K562 (cell line): ENCODE results near the gene UTP4. TPM values are rescaled to one million over a fixed set of nuclear protein-coding genes. Genes with fewer than 3 reads are reported as not detected.

Source experiments
- ATAC-seq: fragments of 200-7000 bp; cut with Tn5 transposase; 3 replicates; pipeline ENCODE4 v1.9.1; 2020; ENCODE audit warnings: moderate library complexity
- BruUV-seq: library from RNA; stranded (reverse); fragments of 400-500 nt; replicated peaks from 2 replicates; lab custom pipeline; 2021; lab: Mats Ljungman, UMichigan
- CTCF ChIA-PET: fragments of 300-600 bp; formaldehyde crosslinking; extraction: SDS; loops from one replicate; lab custom pipeline; 2021; ENCODE audit warnings: low intra/inter-chr PET ratio; lab: Yijun Ruan, JAX
- POLR2A ChIA-PET: fragments of 300-600, 350-650 bp; sonication (Branson Sonifier 250); formaldehyde crosslinking; extraction: SDS; loops from one replicate; lab custom pipeline; 2021; ENCODE audit warnings: antibody characterized with exemption, inconsistent platforms; lab: Yijun Ruan, JAX
- DNase-seq, 4 experiments: peaks; one replicate each; pipeline versions ENCODE4 v3.0.0 to v3.0.0-alpha.2; 2011 to 2018; ENCODE audit warnings: low spot score in 3 of 4, mixed read lengths in 3 of 4; ENCODE audit errors: extremely low read depth in 1 of 4
- FAIRE-seq: peaks from 2 replicates; lab custom pipeline; 2011; peaks lifted over from hg19 to GRCh38; lab: Jason Lieb, UNC
- H2AFZ ChIP-seq: 2 replicates; pipeline ENCODE4 v1.6.0; 2011; ENCODE audit warnings: low read depth, low read length, control low read depth, inconsistent platforms
- H3K27ac ChIP-seq: fragments of 200-600 bp; 3 replicates; pipeline ENCODE4 v1.8.0; 2011; ENCODE audit warnings: low read depth, mild to moderate bottlenecking, control low read depth, inconsistent platforms, low read length, moderate library complexity, mixed read lengths; ENCODE audit errors: extremely low read depth
- H3K27me3 ChIP-seq, 2 experiments: fragments of 300-600 bp in 1 of 2; 2 replicates in 1 of 2; 3 replicates in 1 of 2; pipeline versions ENCODE4 v1.6.0 to v1.8.0; 2011; ENCODE audit warnings: inconsistent platforms in 2 of 2, low read length in 2 of 2, mild to moderate bottlenecking in 1 of 2, mixed read lengths in 1 of 2, moderate library complexity in 1 of 2; ENCODE audit not compliant: control insufficient read depth in 2 of 2, insufficient read depth in 2 of 2
- H3K36me3 ChIP-seq: fragments of 300-600 bp; 3 replicates; pipeline ENCODE4 v1.8.0; 2011; ENCODE audit warnings: mild to moderate bottlenecking, low read length, inconsistent platforms; ENCODE audit not compliant: control insufficient read depth, insufficient read depth
- H3K4me1 ChIP-seq, 2 experiments: fragments of 200-600 bp in 1 of 2; replicated peaks in 1 of 2; 2 replicates in 1 of 2; 3 replicates in 1 of 2; pipeline versions ENCODE4 v1.5.1 to v1.8.0; 2011; ENCODE audit warnings: inconsistent platforms in 2 of 2, low read length in 2 of 2, mild to moderate bottlenecking in 1 of 2, mixed read lengths in 1 of 2, moderate library complexity in 1 of 2; ENCODE audit not compliant: control insufficient read depth in 2 of 2, insufficient read depth in 2 of 2
- H3K4me2 ChIP-seq: 2 replicates; pipeline ENCODE4 v1.6.1; 2011; ENCODE audit warnings: low read length, control low read depth, inconsistent platforms, mixed read lengths; ENCODE audit not compliant: insufficient read depth
- H3K4me3 ChIP-seq: fragments of 200-600 bp; sonication (generic), shearing (Covaris generic); 2 replicates; pipeline ENCODE4 v1.5.1; 2016; ENCODE audit warnings: control low read depth, inconsistent platforms
- H3K79me2 ChIP-seq: fragments of 200-600 bp; 3 replicates; pipeline ENCODE4 v1.8.0; 2011; ENCODE audit warnings: low read length, inconsistent platforms; ENCODE audit not compliant: control insufficient read depth, insufficient read depth
- H3K9ac ChIP-seq, 2 experiments: 2 replicates each; pipeline versions ENCODE4 v1.6.0 to v1.6.1; 2011; ENCODE audit warnings: low read depth in 2 of 2, low read length in 2 of 2, control low read depth in 1 of 2, inconsistent platforms in 1 of 2, mild to moderate bottlenecking in 1 of 2, mixed read lengths in 1 of 2; ENCODE audit not compliant: insufficient read depth in 1 of 2
- H3K9me1 ChIP-seq: one replicate; pipeline ENCODE4 v1.6.0; 2011; ENCODE audit warnings: inconsistent platforms, mild to moderate bottlenecking, low read length, moderate library complexity; ENCODE audit not compliant: control insufficient read depth, insufficient read depth
- H3K9me3 ChIP-seq: replicated peaks from 2 replicates; pipeline ENCODE4 v1.5.1; 2011; ENCODE audit warnings: low read depth, low read length, inconsistent platforms; ENCODE audit not compliant: control insufficient read depth, insufficient read depth
- H4K20me1 ChIP-seq: replicated peaks from 2 replicates; pipeline ENCODE4 v1.6.1; 2011; ENCODE audit warnings: low read length, inconsistent platforms, mixed read lengths; ENCODE audit not compliant: control insufficient read depth, insufficient read depth
- MAFG ChIP-seq: fragments of 450-650 bp; conservative IDR thresholded peaks from 2 replicates; pipeline ENCODE4 v1.6.1; 2016; ENCODE audit warnings: missing genetic modification characterization, missing compliant biosample characterization
- PPARD ChIP-seq: fragments of 250-450 bp; sonication (Bioruptor Pico); IDR thresholded peaks from 2 replicates; pipeline ENCODE4 v1.8.0; 2022; ENCODE audit warnings: inconsistent platforms, mild to moderate bottlenecking, moderate library complexity
- RAD51 ChIP-seq: fragments of 450-650 bp; IDR thresholded peaks from 2 replicates; pipeline ENCODE4 v1.7.1; 2016; ENCODE audit warnings: low read depth, mild to moderate bottlenecking, borderline replicate concordance
- RBM25 ChIP-seq: fragments of 200-400 bp; formaldehyde crosslinking; IDR thresholded peaks from 2 replicates; pipeline ENCODE4 v1.6.1; 2018; ENCODE audit warnings: low read length, low read depth, moderate library complexity; ENCODE audit not compliant: severe bottlenecking
- SMAD1 ChIP-seq: fragments of 150-350 bp; IDR thresholded peaks from 2 replicates; pipeline ENCODE4 v1.6.1; 2014; ENCODE audit warnings: low read length, low read depth; ENCODE audit not compliant: partially characterized antibody
- ZNF263 ChIP-seq: sonication (generic); formaldehyde crosslinking; IDR thresholded peaks from 2 replicates; pipeline ENCODE4 v1.8.0; 2022; ENCODE audit warnings: mild to moderate bottlenecking, missing genetic modification reagents, borderline replicate concordance
- WGBS: fragments of 100-300 bp; shearing (Covaris generic); methylation state at CpG from one replicate; pipeline ENCODE4 v1.1.6; 2016; ENCODE audit warnings: low coverage, mixed read lengths; ENCODE audit not compliant: insufficient coverage; ENCODE audit errors: missing lambda C conversion rate; 5-methylcytosine and 5-hydroxymethylcytosine counted together
- in situ Hi-C: fragments of 300-500 bp; cut with MboI; formaldehyde crosslinking; loops from 4 replicates; pipeline ENCODE4 v1.15.0; 2018; ENCODE audit warnings: inconsistent platforms, mixed read lengths
- intact Hi-C: fragments of 100-400 bp; cut with micrococcal nuclease; formaldehyde crosslinking; loops from 2 replicates; pipeline ENCODE4 v1.14.2; 2022
- polyA plus RNA-seq, 8 experiments: library from polyadenylated mRNA; depleted of rRNA in 4 of 8; stranded (reverse) in 5 of 8; unstranded in 3 of 8; fragments of >200 nt; fragmentation: Nextera tagmentation in 2 of 8; fragmentation: Illumina TruSeq in 1 of 8; extraction: Ambion mirVana in 2 of 8; extraction: Trizol in 1 of 8; gene quantifications; 2 replicates each; pipeline versions ENCODE4 v1.2.1 to v1.2.3, GENCODE V29; 2011 to 2014; ENCODE audit warnings: inconsistent platforms in 1 of 8, missing spikeins in 1 of 8
- total RNA-seq, 7 experiments: library from RNA; depleted of rRNA in 6 of 7; stranded (reverse); fragments of >200 nt in 6 of 7; fragmentation: Illumina TruSeq in 2 of 7; extraction: Trizol in 2 of 7; gene quantifications; 2 replicates each; pipeline versions ENCODE4 v1.2.1 to v1.2.3, GENCODE V29; 2011 to 2021; ENCODE audit warnings: low replicate concordance in 1 of 7
- TF ChIP-seq, protein P1 (sequence below): IDR thresholded peaks from 3 replicates; pipeline ENCODE4 v1.6.1; 2011; ENCODE audit warnings: borderline replicate concordance, mild to moderate bottlenecking, moderate library complexity; ENCODE audit not compliant: insufficient read length; ENCODE audit errors: extremely low read depth
- TF ChIP-seq, protein P2 (sequence below): fragments of 250-450 bp; sonication (Bioruptor Pico); IDR thresholded peaks from 2 replicates; pipeline ENCODE4 v1.8.0; 2021; ENCODE audit warnings: mild to moderate bottlenecking, moderate library complexity
- TF ChIP-seq, protein P3 (sequence below): IDR thresholded peaks from 2 replicates; pipeline ENCODE4 v1.6.1; 2011; ENCODE audit not compliant: insufficient read length; ENCODE audit errors: extremely low read depth

Gene UTP4
- total and polyA plus RNA-seq, 9 of the 15 experiments (the other 6 are each of a cell fraction or from before 2014, with no cell fraction given), result 46.1 to 203 (median 145) TPM

DNA sequence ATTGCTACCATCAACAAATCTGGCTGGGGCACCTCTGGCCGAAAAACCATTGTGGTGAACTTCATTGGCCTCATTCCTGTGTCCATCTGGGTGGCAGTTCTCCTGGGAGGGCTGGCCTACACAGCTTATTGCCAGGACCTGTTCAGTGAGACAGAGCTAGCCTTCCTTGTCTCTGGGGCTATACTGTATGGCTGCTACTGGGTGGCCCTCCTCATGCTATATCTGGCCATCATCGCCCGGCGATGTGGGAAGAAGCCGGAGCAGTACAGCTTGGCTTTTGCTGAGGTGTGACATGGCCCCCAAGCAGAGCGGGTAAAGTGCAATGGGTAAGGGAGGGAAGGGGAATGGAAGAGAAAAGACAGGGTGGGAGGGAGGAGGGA, 17.5 kb upstream of the UTP4 start:
- H4K20me1 ChIP-seq, result peaks cover 10% of the 10 kb centered on the region; the same call in 1 of the 2 replicates
- BruUV-seq, result no TSS peak
- H3K9me3 ChIP-seq, result no peaks in the 10 kb centered on the region
- H3K27me3 ChIP-seq, result no peaks in the 10 kb centered on the region
- H3K79me2 ChIP-seq, result no peaks in the 10 kb centered on the region
- intact Hi-C loops, result loop anchor here (10.0 kb wide), 1 partner anchor 590 kb away; no protein-coding TSS in a partner anchor
- in situ Hi-C loops, result loop anchor here (10.0 kb wide), 2 partner anchors 410 to 590 kb away; no protein-coding TSS in a partner anchor
- H3K4me3 ChIP-seq, result no peak overlapping the region
- H3K36me3 ChIP-seq, result peaks cover 44% of the 10 kb centered on the region; the same call in 2 of the 3 replicates
- no peak overlapping the region for H2AFZ ChIP-seq
- H3K9me1 ChIP-seq, result peaks cover 10% of the 10 kb centered on the region
- H3K4me1 ChIP-seq, result peaks cover 7 to 16% of the 10 kb centered on the region in 2 experiments; a peak in 4 of 5 replicates
- FAIRE-seq (no peak), DNase-seq (no peak), ATAC-seq (no peak)
- ChIA-PET CTCF (no interaction called here), POLR2A (interaction anchor here (0.6 to 1.3 kb wide), 3 partner anchors 10 to 21 kb away, joined by 3 to 4 read pairs (median 3); no protein-coding TSS in a partner anchor)
- TF ChIP-seq, protein P1, sequence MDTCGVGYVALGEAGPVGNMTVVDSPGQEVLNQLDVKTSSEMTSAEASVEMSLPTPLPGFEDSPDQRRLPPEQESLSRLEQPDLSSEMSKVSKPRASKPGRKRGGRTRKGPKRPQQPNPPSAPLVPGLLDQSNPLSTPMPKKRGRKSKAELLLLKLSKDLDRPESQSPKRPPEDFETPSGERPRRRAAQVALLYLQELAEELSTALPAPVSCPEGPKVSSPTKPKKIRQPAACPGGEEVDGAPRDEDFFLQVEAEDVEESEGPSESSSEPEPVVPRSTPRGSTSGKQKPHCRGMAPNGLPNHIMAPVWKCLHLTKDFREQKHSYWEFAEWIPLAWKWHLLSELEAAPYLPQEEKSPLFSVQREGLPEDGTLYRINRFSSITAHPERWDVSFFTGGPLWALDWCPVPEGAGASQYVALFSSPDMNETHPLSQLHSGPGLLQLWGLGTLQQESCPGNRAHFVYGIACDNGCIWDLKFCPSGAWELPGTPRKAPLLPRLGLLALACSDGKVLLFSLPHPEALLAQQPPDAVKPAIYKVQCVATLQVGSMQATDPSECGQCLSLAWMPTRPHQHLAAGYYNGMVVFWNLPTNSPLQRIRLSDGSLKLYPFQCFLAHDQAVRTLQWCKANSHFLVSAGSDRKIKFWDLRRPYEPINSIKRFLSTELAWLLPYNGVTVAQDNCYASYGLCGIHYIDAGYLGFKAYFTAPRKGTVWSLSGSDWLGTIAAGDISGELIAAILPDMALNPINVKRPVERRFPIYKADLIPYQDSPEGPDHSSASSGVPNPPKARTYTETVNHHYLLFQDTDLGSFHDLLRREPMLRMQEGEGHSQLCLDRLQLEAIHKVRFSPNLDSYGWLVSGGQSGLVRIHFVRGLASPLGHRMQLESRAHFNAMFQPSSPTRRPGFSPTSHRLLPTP, result no peak
- TF ChIP-seq ZNF263 (no peak), PPARD (CRISPR knock-in tag) (no peak), MAFG (no peak), SMAD1 (no peak), RBM25 (no peak), RAD51 (no peak)
- TF ChIP-seq, protein P2, sequence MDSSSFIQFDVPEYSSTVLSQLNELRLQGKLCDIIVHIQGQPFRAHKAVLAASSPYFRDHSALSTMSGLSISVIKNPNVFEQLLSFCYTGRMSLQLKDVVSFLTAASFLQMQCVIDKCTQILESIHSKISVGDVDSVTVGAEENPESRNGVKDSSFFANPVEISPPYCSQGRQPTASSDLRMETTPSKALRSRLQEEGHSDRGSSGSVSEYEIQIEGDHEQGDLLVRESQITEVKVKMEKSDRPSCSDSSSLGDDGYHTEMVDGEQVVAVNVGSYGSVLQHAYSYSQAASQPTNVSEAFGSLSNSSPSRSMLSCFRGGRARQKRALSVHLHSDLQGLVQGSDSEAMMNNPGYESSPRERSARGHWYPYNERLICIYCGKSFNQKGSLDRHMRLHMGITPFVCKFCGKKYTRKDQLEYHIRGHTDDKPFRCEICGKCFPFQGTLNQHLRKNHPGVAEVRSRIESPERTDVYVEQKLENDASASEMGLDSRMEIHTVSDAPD, result no peak
- TF ChIP-seq, protein P3, sequence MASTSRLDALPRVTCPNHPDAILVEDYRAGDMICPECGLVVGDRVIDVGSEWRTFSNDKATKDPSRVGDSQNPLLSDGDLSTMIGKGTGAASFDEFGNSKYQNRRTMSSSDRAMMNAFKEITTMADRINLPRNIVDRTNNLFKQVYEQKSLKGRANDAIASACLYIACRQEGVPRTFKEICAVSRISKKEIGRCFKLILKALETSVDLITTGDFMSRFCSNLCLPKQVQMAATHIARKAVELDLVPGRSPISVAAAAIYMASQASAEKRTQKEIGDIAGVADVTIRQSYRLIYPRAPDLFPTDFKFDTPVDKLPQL, result no peak
- no peak overlapping the region for H3K4me2 ChIP-seq
- WGBS, result 87% methylated on average over 5 of the region's 6 CpGs
- H3K27ac ChIP-seq, result no peak overlapping the region
- no peak overlapping the region for H3K9ac ChIP-seq
